ENCODE data around the gene STX8.

DNA sequence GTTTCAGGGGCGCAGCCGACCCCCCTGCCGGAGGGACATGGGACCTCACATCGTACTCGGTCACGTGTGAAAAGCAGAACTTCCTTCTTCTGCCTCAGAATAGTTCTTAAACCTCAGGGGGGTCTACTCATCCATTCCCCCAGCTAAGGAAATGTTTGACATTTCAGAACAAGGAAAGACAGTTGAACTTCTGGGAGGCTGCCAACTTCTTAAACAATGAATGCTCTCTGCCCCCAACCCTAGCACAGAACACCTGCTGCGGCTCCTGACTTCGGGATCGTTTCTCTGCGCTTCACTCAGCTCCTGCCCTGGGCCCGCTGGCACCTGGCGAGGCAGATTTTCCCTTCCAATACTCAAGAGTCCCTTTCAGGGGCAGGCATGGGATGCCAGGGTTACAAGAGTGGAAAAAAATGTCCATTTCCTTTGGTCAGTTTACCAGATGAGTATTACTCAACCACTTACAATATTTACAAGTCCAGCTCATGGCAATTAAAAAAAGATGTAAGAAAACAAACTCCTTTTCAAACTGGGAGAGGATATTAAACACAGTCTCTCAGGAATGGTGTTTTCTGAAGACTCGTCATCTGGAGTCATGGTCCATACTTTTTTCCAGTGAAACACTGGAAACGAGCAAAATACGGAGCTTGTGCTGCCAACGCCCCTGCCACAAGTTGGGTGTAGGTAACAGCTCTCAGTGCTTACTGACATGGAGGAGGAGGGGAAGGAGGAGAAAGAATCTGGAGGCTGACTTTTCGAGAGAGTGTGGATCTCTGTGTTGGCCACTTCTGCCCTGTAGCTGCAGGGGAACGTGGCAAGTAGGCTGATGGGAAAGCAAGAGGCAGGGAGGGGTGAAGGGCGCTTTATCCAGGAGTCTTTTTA lies 318.6 kb downstream of the STX8 start:
- TF ChIP-seq, protein P1, sequence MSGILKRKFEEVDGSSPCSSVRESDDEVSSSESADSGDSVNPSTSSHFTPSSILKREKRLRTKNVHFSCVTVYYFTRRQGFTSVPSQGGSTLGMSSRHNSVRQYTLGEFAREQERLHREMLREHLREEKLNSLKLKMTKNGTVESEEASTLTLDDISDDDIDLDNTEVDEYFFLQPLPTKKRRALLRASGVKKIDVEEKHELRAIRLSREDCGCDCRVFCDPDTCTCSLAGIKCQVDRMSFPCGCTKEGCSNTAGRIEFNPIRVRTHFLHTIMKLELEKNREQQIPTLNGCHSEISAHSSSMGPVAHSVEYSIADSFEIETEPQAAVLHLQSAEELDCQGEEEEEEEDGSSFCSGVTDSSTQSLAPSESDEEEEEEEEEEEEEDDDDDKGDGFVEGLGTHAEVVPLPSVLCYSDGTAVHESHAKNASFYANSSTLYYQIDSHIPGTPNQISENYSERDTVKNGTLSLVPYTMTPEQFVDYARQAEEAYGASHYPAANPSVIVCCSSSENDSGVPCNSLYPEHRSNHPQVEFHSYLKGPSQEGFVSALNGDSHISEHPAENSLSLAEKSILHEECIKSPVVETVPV (CRISPR knock-in tag; IDR thresholded peaks at IDR 0.05): no peak
- TF ChIP-seq, protein P2, sequence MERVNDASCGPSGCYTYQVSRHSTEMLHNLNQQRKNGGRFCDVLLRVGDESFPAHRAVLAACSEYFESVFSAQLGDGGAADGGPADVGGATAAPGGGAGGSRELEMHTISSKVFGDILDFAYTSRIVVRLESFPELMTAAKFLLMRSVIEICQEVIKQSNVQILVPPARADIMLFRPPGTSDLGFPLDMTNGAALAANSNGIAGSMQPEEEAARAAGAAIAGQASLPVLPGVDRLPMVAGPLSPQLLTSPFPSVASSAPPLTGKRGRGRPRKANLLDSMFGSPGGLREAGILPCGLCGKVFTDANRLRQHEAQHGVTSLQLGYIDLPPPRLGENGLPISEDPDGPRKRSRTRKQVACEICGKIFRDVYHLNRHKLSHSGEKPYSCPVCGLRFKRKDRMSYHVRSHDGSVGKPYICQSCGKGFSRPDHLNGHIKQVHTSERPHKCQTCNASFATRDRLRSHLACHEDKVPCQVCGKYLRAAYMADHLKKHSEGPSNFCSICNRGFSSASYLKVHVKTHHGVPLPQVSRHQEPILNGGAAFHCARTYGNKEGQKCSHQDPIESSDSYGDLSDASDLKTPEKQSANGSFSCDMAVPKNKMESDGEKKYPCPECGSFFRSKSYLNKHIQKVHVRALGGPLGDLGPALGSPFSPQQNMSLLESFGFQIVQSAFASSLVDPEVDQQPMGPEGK (CRISPR knock-in tag; IDR thresholded peaks at IDR 0.05; ENCODE audit: borderline replicate concordance): no peak
- no peak for TF ChIP-seq TOX (CRISPR knock-in tag; IDR thresholded peaks at IDR 0.05; ENCODE audit: borderline replicate concordance)
